Progenitor cell of endocrine pancreas (in vitro differentiated cells): Measurements from ENCODE around the gene VPS26C. TPM values are rescaled to one million over a fixed set of nuclear protein-coding genes. Genes with fewer than 3 reads are reported as not detected.

Source experiments
- DNase-seq: peaks from one replicate; pipeline ENCODE4 v3.0.0; 2021; ENCODE audit warnings: low spot score; ENCODE audit not compliant: unreplicated experiment
- H3K27ac Mint-ChIP-seq: 2 replicates; pipeline ENCODE4 v1.8.0; 2021; ENCODE audit warnings: mild to moderate bottlenecking, moderate library complexity, mixed read lengths
- H3K27me3 Mint-ChIP-seq: 2 replicates; pipeline ENCODE4 v1.8.0; 2021; ENCODE audit warnings: mixed read lengths
- H3K36me3 Mint-ChIP-seq: 2 replicates; pipeline ENCODE4 v1.8.0; 2022; ENCODE audit warnings: mixed read lengths; ENCODE audit not compliant: insufficient read depth
- H3K4me1 Mint-ChIP-seq: 2 replicates; pipeline ENCODE4 v1.8.0; 2021; ENCODE audit warnings: low read depth, mixed read lengths
- H3K4me3 Mint-ChIP-seq: 2 replicates; pipeline ENCODE4 v1.8.0; 2021; ENCODE audit warnings: low read depth, mild to moderate bottlenecking, moderate library complexity, mixed read lengths
- H3K9me3 Mint-ChIP-seq: 2 replicates; pipeline ENCODE4 v1.8.0; 2021; ENCODE audit warnings: low read depth, mixed read lengths
- CTCF ChIP-seq: fragments of 200-600 bp; sonication (generic); IDR thresholded peaks from one replicate; pipeline ENCODE4 v1.5.0; 2021; ENCODE audit warnings: antibody characterized with exemption, mild to moderate bottlenecking; ENCODE audit not compliant: unreplicated experiment
- total RNA-seq: library from RNA; stranded (reverse); gene quantifications from 2 replicates; pipeline ENCODE4 v1.2.1, GENCODE V29; 2021

The VPS26C gene
- total RNA-seq, 1 donor from 2014 or later = 38.7 TPM

- DNase-seq = no peak
- Mint-ChIP-seq H3K4me1 (no peaks in the 10 kb centered on the region), H3K36me3 (peaks cover 47% of the 10 kb centered on the region), H3K27ac (no peak overlapping the region), H3K27me3 (no peaks in the 10 kb centered on the region), H3K9me3 (no peaks in the 10 kb centered on the region), H3K4me3 (no peak overlapping the region)
- TF ChIP-seq CTCF = no peak
Observed at GRCh38 chr21:37193676-37194075, 73.5 kb downstream of the VPS26C start.

GRCh38 chr21:37193006-37193405 lies 74.1 kb downstream of the VPS26C start:
- H3K27me3 Mint-ChIP-seq = no peaks in the 10 kb centered on the region

GRCh38 chr21:37192019-37192418 lies 75.1 kb downstream of the VPS26C start:
- no peaks in the 10 kb centered on the region for H3K4me1 Mint-ChIP-seq
- TF ChIP-seq CTCF = no peak
- DNase-seq = no peak
- no peaks in the 10 kb centered on the region for H3K27me3 Mint-ChIP-seq
- H3K9me3 Mint-ChIP-seq = no peaks in the 10 kb centered on the region
- peaks cover 46% of the 10 kb centered on the region for H3K36me3 Mint-ChIP-seq
- H3K4me3 Mint-ChIP-seq = no peak overlapping the region
- no peak overlapping the region for H3K27ac Mint-ChIP-seq

More at GRCh38 chr21:37193006-37193405, 74.1 kb downstream of the VPS26C start:
- TF ChIP-seq CTCF = no peak
- H3K4me1 Mint-ChIP-seq = no peaks in the 10 kb centered on the region
- H3K27ac Mint-ChIP-seq = no peak overlapping the region
- peaks cover 48% of the 10 kb centered on the region for H3K36me3 Mint-ChIP-seq
- no peaks in the 10 kb centered on the region for H3K9me3 Mint-ChIP-seq
- no peak for DNase-seq
- H3K4me3 Mint-ChIP-seq = no peak overlapping the region

- TF ChIP-seq CTCF = no peak
- Mint-ChIP-seq H3K27me3 (no peaks in the 10 kb centered on the region), H3K4me1 (no peaks in the 10 kb centered on the region), H3K36me3 (peaks cover 39% of the 10 kb centered on the region), H3K4me3 (no peak overlapping the region), H3K9me3 (no peaks in the 10 kb centered on the region), H3K27ac (peak overlapping the region; percentile 60)
- no peak for DNase-seq
Observed at GRCh38 chr21:37188825-37189224, 78.3 kb downstream of the VPS26C start.

GRCh38 chr21:37186983-37187382 lies 80.2 kb downstream of the VPS26C start:
- Mint-ChIP-seq H3K4me3 (no peak overlapping the region), H3K36me3 (peaks cover 29% of the 10 kb centered on the region), H3K4me1 (no peaks in the 10 kb centered on the region), H3K27ac (no peak overlapping the region), H3K9me3 (no peaks in the 10 kb centered on the region), H3K27me3 (no peaks in the 10 kb centered on the region)
- TF ChIP-seq CTCF = no peak
- DNase-seq = no peak
